K562 (cell line): ENCODE results near the gene PRKCE. TPM values are rescaled to one million over a fixed set of nuclear protein-coding genes. Genes with fewer than 3 reads are reported as not detected.
A peak's percentile ranks its signal among the peaks of the same experiment; 100 is the strongest.

Source experiments
- ATAC-seq: fragments of 200-7000 bp; cut with Tn5 transposase; 3 replicates; pipeline ENCODE4 v1.9.1; 2020; ENCODE audit warnings: moderate library complexity
- BruUV-seq: library from RNA; stranded (reverse); fragments of 400-500 nt; replicated peaks from 2 replicates; lab custom pipeline; 2021; lab: Mats Ljungman, UMichigan
- CTCF ChIA-PET: fragments of 300-600 bp; formaldehyde crosslinking; extraction: SDS; loops from one replicate; lab custom pipeline; 2021; ENCODE audit warnings: low intra/inter-chr PET ratio; lab: Yijun Ruan, JAX
- POLR2A ChIA-PET: fragments of 300-600, 350-650 bp; sonication (Branson Sonifier 250); formaldehyde crosslinking; extraction: SDS; loops from one replicate; lab custom pipeline; 2021; ENCODE audit warnings: antibody characterized with exemption, inconsistent platforms; lab: Yijun Ruan, JAX
- DNase-seq, 4 experiments: peaks; one replicate each; pipeline versions ENCODE4 v3.0.0 to v3.0.0-alpha.2; 2011 to 2018; ENCODE audit warnings: low spot score in 3 of 4, mixed read lengths in 3 of 4; ENCODE audit errors: extremely low read depth in 1 of 4
- FAIRE-seq: peaks from 2 replicates; lab custom pipeline; 2011; peaks lifted over from hg19 to GRCh38; lab: Jason Lieb, UNC
- H2AFZ ChIP-seq: 2 replicates; pipeline ENCODE4 v1.6.0; 2011; ENCODE audit warnings: low read depth, low read length, control low read depth, inconsistent platforms
- H3K27ac ChIP-seq: fragments of 200-600 bp; 3 replicates; pipeline ENCODE4 v1.8.0; 2011; ENCODE audit warnings: low read depth, mild to moderate bottlenecking, control low read depth, inconsistent platforms, low read length, moderate library complexity, mixed read lengths; ENCODE audit errors: extremely low read depth
- H3K27me3 ChIP-seq, 2 experiments: fragments of 300-600 bp in 1 of 2; 2 replicates in 1 of 2; 3 replicates in 1 of 2; pipeline versions ENCODE4 v1.6.0 to v1.8.0; 2011; ENCODE audit warnings: inconsistent platforms in 2 of 2, low read length in 2 of 2, mild to moderate bottlenecking in 1 of 2, mixed read lengths in 1 of 2, moderate library complexity in 1 of 2; ENCODE audit not compliant: control insufficient read depth in 2 of 2, insufficient read depth in 2 of 2
- H3K36me3 ChIP-seq: fragments of 300-600 bp; 3 replicates; pipeline ENCODE4 v1.8.0; 2011; ENCODE audit warnings: mild to moderate bottlenecking, low read length, inconsistent platforms; ENCODE audit not compliant: control insufficient read depth, insufficient read depth
- H3K4me1 ChIP-seq, 2 experiments: fragments of 200-600 bp in 1 of 2; replicated peaks in 1 of 2; 2 replicates in 1 of 2; 3 replicates in 1 of 2; pipeline versions ENCODE4 v1.5.1 to v1.8.0; 2011; ENCODE audit warnings: inconsistent platforms in 2 of 2, low read length in 2 of 2, mild to moderate bottlenecking in 1 of 2, mixed read lengths in 1 of 2, moderate library complexity in 1 of 2; ENCODE audit not compliant: control insufficient read depth in 2 of 2, insufficient read depth in 2 of 2
- H3K4me2 ChIP-seq: 2 replicates; pipeline ENCODE4 v1.6.1; 2011; ENCODE audit warnings: low read length, control low read depth, inconsistent platforms, mixed read lengths; ENCODE audit not compliant: insufficient read depth
- H3K4me3 ChIP-seq: fragments of 200-600 bp; sonication (generic), shearing (Covaris generic); 2 replicates; pipeline ENCODE4 v1.5.1; 2016; ENCODE audit warnings: control low read depth, inconsistent platforms
- H3K79me2 ChIP-seq: fragments of 200-600 bp; 3 replicates; pipeline ENCODE4 v1.8.0; 2011; ENCODE audit warnings: low read length, inconsistent platforms; ENCODE audit not compliant: control insufficient read depth, insufficient read depth
- H3K9ac ChIP-seq, 2 experiments: 2 replicates each; pipeline versions ENCODE4 v1.6.0 to v1.6.1; 2011; ENCODE audit warnings: low read depth in 2 of 2, low read length in 2 of 2, control low read depth in 1 of 2, inconsistent platforms in 1 of 2, mild to moderate bottlenecking in 1 of 2, mixed read lengths in 1 of 2; ENCODE audit not compliant: insufficient read depth in 1 of 2
- H3K9me1 ChIP-seq: one replicate; pipeline ENCODE4 v1.6.0; 2011; ENCODE audit warnings: inconsistent platforms, mild to moderate bottlenecking, low read length, moderate library complexity; ENCODE audit not compliant: control insufficient read depth, insufficient read depth
- H3K9me3 ChIP-seq: replicated peaks from 2 replicates; pipeline ENCODE4 v1.5.1; 2011; ENCODE audit warnings: low read depth, low read length, inconsistent platforms; ENCODE audit not compliant: control insufficient read depth, insufficient read depth
- H4K20me1 ChIP-seq: replicated peaks from 2 replicates; pipeline ENCODE4 v1.6.1; 2011; ENCODE audit warnings: low read length, inconsistent platforms, mixed read lengths; ENCODE audit not compliant: control insufficient read depth, insufficient read depth
- ATF2 ChIP-seq: sonication (generic); formaldehyde crosslinking; IDR thresholded peaks from 2 replicates; pipeline ENCODE4 v1.8.1; 2022; ENCODE audit warnings: missing genetic modification reagents
- DACH1 ChIP-seq: fragments of 450-650 bp; IDR thresholded peaks from 2 replicates; pipeline ENCODE4 v1.6.1; 2018; ENCODE audit not compliant: partially characterized antibody
- EGR1 ChIP-seq: fragments of 450-650 bp; conservative IDR thresholded peaks from 2 replicates; pipeline ENCODE4 v1.6.1; 2017; ENCODE audit warnings: mild to moderate bottlenecking
- NCOA6 ChIP-seq: fragments of 450-650 bp; IDR thresholded peaks from 2 replicates; pipeline ENCODE4 v1.6.1; 2017; ENCODE audit warnings: mild to moderate bottlenecking
- NFIX ChIP-seq: fragments of 250-450 bp; sonication (Bioruptor Pico); IDR thresholded peaks from 2 replicates; pipeline ENCODE4 v1.4.0; 2020; ENCODE audit warnings: low read depth, mild to moderate bottlenecking, moderate library complexity
- SMARCB1 ChIP-seq: IDR thresholded peaks from 2 replicates; pipeline ENCODE4 v1.6.1; 2011; ENCODE audit warnings: improper control_type of control experiment, low read depth; ENCODE audit not compliant: insufficient read length
- SPI1 ChIP-seq: IDR thresholded peaks from 2 replicates; pipeline ENCODE4 v1.6.1; 2011; ENCODE audit warnings: low read depth, low read length, control low read depth, borderline replicate concordance
- STAG1 ChIP-seq: sonication (generic); formaldehyde crosslinking; IDR thresholded peaks from 2 replicates; pipeline ENCODE4 v1.5.0; 2020; ENCODE audit warnings: missing genetic modification reagents, borderline replicate concordance
- USF2 ChIP-seq: sonication (generic); formaldehyde crosslinking; IDR thresholded peaks from 2 replicates; pipeline ENCODE4 v1.5.0; 2020; ENCODE audit warnings: missing genetic modification reagents
- WGBS: fragments of 100-300 bp; shearing (Covaris generic); methylation state at CpG from one replicate; pipeline ENCODE4 v1.1.6; 2016; ENCODE audit warnings: low coverage, mixed read lengths; ENCODE audit not compliant: insufficient coverage; ENCODE audit errors: missing lambda C conversion rate; 5-methylcytosine and 5-hydroxymethylcytosine counted together
- in situ Hi-C: fragments of 300-500 bp; cut with MboI; formaldehyde crosslinking; loops from 4 replicates; pipeline ENCODE4 v1.15.0; 2018; ENCODE audit warnings: inconsistent platforms, mixed read lengths
- intact Hi-C: fragments of 100-400 bp; cut with micrococcal nuclease; formaldehyde crosslinking; loops from 2 replicates; pipeline ENCODE4 v1.14.2; 2022
- polyA plus RNA-seq, 8 experiments: library from polyadenylated mRNA; depleted of rRNA in 4 of 8; stranded (reverse) in 5 of 8; unstranded in 3 of 8; fragments of >200 nt; fragmentation: Nextera tagmentation in 2 of 8; fragmentation: Illumina TruSeq in 1 of 8; extraction: Ambion mirVana in 2 of 8; extraction: Trizol in 1 of 8; gene quantifications; 2 replicates each; pipeline versions ENCODE4 v1.2.1 to v1.2.3, GENCODE V29; 2011 to 2014; ENCODE audit warnings: inconsistent platforms in 1 of 8, missing spikeins in 1 of 8
- total RNA-seq, 7 experiments: library from RNA; depleted of rRNA in 6 of 7; stranded (reverse); fragments of >200 nt in 6 of 7; fragmentation: Illumina TruSeq in 2 of 7; extraction: Trizol in 2 of 7; gene quantifications; 2 replicates each; pipeline versions ENCODE4 v1.2.1 to v1.2.3, GENCODE V29; 2011 to 2021; ENCODE audit warnings: low replicate concordance in 1 of 7

Gene PRKCE
- total and polyA plus RNA-seq, 9 of the 15 experiments (the other 6 are each of a cell fraction or from before 2014, with no cell fraction given) = 0.06 to 1.0 (median 0.22) TPM; not detected in 1

GRCh38 chr2:46229134-46230063, 577.9 kb downstream of the PRKCE start (continued):
- TF ChIP-seq USF2 (CRISPR knock-in tag) = no peak
- TF ChIP-seq DACH1 = no peak
- no peak for TF ChIP-seq NFIX (CRISPR knock-in tag)
- TF ChIP-seq EGR1 = no peak

GRCh38 chr2:46230115-46230571, 578.7 kb downstream of the PRKCE start:
- H3K9me1 ChIP-seq = no peaks in the 10 kb centered on the region
- DNase-seq (no peak), ATAC-seq (peak; percentile 43), FAIRE-seq (no peak)
- H3K36me3 ChIP-seq = no peaks in the 10 kb centered on the region
- ChIA-PET CTCF (no interaction called here), POLR2A (no interaction called here)
- WGBS = 49% methylated on average over 4 of the region's 6 CpGs
- peaks cover 3 to 7% of the 10 kb centered on the region in 2 experiments; a peak in 2 of 5 replicates for H3K4me1 ChIP-seq
- peak overlapping the region in 1 of 2 experiments; percentile 69; a peak in 2 of 4 replicates for H3K9ac ChIP-seq
- 0 out of 5 replicates have a peak, but pooled peaks cover 0 to 4% of the 10 kb centered on the region in 2 experiments for H3K27me3 ChIP-seq
- H4K20me1 ChIP-seq = no peaks in the 10 kb centered on the region
- in situ Hi-C loops (no loop called here), intact Hi-C loops (no loop called here)
- H3K27ac ChIP-seq = no peak overlapping the region
- no peak overlapping the region for H3K4me3 ChIP-seq
- no peak overlapping the region for H2AFZ ChIP-seq
- no peaks in the 10 kb centered on the region for H3K79me2 ChIP-seq
- no peaks in the 10 kb centered on the region for H3K9me3 ChIP-seq
- H3K4me2 ChIP-seq = no peak overlapping the region
- no TSS peak for BruUV-seq
- no peak for TF ChIP-seq NCOA6
- TF ChIP-seq SPI1 = peak; percentile 18; the same call in 1 of the 2 replicates
- no peak for TF ChIP-seq ATF2 (CRISPR knock-in tag)
- TF ChIP-seq STAG1 (CRISPR knock-in tag) = no peak
- TF ChIP-seq SMARCB1 = no peak
